GM19328 (cell line): Measurements from ENCODE around the gene MMS22L.

ENCODE experiments used
- ATAC-seq: cut with Tn5 transposase; IDR thresholded peaks from one replicate; pipeline ENCODE4 v1.9.1; 2021; ENCODE audit warnings: mild to moderate bottlenecking, moderate library complexity; ENCODE audit not compliant: unreplicated experiment

The MMS22L gene, protein sequence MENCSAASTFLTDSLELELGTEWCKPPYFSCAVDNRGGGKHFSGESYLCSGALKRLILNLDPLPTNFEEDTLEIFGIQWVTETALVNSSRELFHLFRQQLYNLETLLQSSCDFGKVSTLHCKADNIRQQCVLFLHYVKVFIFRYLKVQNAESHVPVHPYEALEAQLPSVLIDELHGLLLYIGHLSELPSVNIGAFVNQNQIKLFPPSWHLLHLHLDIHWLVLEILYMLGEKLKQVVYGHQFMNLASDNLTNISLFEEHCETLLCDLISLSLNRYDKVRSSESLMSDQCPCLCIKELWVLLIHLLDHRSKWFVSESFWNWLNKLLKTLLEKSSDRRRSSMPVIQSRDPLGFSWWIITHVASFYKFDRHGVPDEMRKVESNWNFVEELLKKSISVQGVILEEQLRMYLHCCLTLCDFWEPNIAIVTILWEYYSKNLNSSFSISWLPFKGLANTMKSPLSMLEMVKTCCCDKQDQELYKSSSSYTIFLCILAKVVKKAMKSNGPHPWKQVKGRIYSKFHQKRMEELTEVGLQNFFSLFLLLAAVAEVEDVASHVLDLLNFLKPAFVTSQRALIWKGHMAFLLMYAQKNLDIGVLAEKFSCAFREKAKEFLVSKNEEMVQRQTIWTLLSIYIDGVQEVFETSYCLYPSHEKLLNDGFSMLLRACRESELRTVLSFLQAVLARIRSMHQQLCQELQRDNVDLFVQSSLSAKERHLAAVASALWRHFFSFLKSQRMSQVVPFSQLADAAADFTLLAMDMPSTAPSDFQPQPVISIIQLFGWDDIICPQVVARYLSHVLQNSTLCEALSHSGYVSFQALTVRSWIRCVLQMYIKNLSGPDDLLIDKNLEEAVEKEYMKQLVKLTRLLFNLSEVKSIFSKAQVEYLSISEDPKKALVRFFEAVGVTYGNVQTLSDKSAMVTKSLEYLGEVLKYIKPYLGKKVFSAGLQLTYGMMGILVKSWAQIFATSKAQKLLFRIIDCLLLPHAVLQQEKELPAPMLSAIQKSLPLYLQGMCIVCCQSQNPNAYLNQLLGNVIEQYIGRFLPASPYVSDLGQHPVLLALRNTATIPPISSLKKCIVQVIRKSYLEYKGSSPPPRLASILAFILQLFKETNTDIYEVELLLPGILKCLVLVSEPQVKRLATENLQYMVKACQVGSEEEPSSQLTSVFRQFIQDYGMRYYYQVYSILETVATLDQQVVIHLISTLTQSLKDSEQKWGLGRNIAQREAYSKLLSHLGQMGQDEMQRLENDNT

GRCh38 chr6:97282726-97283617 is at the start of gene MMS22L:
Gene MMS22L (minus strand): TSS chr6:97283216. CDS start chr6:97282477, 739 bp downstream.
- peak; percentile 97 for ATAC-seq

DNA sequence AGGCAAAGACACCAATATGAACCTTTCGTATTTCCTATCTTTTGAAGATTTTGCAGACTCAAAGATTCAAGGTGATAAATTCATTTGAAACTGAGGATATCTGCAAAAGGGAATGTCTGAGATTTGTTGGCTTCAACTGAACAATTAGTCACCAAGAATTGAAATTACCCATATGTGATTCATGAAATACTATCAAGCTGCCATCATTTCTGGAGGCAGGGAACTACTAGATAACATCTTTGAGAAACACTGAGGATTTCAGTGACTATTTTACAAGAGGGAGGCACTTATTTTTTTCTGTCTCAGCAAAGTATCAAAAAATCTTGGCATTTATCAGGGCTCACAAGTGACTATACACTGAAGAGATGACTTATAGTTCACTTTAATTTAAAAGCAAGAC is 39.8 kb upstream of the MMS22L start:
- ATAC-seq: no peak

- no peak for ATAC-seq
Observed at GRCh38 chr6:97322226-97322625, 39.2 kb upstream of the MMS22L start.

- ATAC-seq: no peak
Observed at GRCh38 chr6:97316978-97317377, 34.0 kb upstream of the MMS22L start.

- no peak for ATAC-seq
Observed at GRCh38 chr6:97312241-97312640, 29.2 kb upstream of the MMS22L start.

DNA sequence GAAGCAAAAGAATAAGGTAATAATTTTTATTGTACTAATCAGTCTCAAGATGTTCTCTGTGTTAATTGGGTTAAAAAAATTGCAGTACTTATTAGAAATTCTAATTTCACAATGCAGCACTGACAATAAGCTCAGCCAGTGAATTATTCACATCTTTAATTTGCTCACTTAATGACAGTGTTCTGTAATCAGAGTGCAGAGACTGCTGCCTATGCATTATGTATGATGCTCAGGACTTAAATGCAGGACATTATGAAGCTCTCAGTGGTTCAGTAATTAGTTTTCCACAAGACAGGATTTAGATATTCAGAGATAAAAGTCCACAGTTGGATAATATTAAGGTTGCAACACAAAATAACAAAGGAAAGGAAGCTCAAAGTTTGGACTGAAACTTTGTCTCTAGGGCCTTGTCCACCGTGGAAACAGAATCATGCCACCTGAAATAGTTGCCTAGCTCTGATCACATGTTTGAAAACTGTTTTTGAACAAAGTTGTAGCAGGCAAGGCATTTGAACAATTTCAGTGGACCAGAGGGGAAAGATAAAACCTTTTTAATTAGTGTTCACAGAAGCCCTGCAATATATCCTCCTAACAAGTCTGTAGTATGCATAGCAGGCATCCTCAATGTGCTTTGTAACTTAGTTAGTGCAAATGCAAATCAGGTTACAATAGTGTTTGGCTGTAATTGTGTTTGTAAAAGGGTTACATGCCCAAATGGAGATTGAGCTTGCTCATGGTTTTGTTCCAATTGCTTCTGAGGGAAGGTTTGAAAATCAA is 23.7 kb upstream of the MMS22L start:
- no peak for ATAC-seq

DNA sequence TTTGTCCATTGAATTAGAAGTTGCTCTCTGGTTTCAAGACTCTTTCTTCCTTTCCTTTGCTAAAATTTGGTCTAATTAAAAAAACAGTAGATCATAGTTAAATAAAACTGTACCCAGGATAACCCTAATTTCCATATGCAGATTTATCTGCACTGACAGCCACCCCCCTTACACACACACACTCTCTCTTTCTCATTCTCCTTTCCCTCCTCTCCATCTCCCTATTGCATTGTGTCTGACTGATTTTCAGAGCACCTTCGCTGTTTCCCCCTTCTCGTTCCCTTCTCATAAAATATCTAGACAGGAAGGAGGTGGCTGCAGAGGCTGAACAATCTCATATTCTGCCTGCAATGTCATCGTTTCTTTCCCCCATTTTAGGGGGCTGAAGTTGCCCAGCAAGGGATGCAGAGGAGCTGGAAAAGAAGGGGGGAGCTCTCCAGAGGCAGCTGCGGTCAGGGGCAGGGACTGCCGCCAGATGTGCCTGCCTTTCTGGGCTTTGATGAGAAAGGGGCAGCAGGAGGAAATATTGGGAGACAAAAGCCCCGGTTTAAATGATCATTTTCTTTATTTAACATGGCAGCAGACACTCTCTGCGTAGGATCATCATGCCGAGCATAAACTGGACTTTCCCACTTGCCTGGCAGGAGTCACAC is 22.5 kb upstream of the MMS22L start:
- no peak for ATAC-seq

- ATAC-seq: no peak
Observed at GRCh38 chr6:97304701-97305100, 21.7 kb upstream of the MMS22L start.

- no peak for ATAC-seq
Observed at GRCh38 chr6:97294451-97294850, 11.4 kb upstream of the MMS22L start.

DNA sequence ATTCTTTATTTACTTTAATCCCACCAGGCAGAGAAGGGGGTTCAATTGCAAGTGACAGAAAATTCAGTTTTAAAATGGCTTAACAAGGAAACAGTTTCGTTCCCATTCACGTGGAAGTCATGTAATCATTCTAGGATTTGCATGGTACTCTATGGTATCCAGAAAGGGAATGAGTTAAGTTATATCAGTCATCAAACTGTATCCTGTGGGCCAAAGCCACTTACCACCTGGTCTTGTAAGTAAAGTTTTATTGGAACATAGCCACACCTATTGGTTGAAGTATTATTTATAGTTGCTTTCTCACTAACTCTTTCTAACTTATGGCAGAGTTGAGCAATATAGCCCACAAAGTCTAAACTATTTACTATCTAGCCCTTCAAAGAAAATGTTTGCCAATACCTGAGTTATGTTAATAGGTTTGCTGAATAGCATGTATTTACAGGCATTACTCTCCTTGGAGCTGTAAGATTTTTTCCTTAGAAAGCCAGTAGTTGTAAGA is 10.2 kb upstream of the MMS22L start:
- ATAC-seq: no peak

- ATAC-seq: no peak
Observed at GRCh38 chr6:97292671-97293070, 9.7 kb upstream of the MMS22L start.

DNA sequence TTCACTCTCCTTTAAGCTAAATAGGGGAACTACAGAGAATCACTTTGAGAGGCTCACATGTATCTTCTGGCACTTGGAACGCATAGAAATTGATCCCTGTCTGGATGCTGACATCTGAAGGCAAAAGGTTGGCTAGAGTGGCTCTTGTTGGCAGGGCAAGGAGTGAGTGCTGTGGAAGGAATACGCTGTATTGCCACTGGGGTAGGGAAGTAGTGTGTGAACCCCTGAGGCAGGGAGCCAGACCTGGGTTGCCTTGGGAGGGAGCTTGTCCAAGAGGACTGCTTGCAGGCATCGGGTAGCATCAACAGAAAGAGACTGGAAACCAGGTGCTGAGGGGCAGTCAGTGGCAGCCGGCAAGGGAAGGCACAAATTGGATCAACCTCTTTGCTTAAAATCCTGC is 8.9 kb upstream of the MMS22L start:
- no peak for ATAC-seq

DNA sequence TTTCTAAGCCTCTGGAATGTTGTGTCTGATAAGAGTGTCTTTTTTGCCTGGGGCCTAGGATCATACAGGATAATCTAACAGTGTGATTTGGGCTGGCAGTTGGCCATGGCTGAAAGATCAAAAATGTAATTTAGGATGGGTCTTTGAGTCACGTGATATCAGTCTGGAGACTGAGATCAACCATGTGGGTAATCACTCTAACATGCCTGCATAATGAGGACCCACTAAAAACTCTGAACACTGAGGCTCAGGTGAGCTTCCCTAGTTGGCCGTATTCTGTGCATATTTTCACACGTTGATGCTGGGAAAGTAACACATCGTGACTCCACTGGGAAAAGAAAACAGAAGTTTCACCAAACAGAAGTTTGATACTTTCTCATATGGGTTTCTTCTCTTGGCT is 6.3 kb upstream of the MMS22L start:
- ATAC-seq: no peak

DNA sequence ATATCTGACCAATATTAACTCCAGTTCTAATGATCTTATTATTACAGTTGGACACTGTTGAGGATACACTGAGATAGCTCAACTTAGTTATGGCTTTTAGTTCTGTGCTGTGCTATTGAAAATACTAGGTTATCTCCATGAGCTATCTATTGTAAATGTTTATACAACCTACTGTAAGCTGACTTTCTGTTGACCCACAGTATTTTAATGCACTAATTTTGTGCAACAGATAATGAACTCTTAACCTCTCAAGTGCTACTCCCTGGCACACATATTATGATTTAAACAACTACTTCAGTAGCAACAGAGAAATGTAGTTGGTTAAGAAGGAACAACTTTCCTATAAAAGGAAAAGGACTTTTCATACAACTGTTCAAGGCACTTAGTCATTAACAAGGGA is 5.2 kb upstream of the MMS22L start:
- no peak for ATAC-seq

- peak; percentile 1 for ATAC-seq
Observed at GRCh38 chr6:97282238-97282725, 734 bp downstream of the MMS22L start.

DNA sequence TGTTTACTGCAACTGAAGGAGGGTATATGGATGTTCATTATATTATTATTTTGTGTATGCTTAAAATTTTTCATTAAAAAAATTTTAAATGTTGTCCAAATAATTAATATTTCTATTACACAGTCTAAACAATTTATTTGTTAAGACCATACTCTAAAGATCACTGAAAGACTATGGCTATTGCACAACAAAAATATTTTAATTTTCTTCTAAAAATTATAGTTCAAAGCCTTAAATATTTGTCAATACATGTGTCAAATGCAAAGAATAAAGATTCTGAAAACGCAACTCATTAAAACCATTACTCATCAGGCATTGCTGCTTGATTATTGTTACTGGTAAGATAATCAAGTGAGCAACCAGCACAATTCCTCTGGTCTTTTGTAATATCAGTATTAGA is 2.2 kb downstream of the MMS22L start:
- no peak for ATAC-seq

DNA sequence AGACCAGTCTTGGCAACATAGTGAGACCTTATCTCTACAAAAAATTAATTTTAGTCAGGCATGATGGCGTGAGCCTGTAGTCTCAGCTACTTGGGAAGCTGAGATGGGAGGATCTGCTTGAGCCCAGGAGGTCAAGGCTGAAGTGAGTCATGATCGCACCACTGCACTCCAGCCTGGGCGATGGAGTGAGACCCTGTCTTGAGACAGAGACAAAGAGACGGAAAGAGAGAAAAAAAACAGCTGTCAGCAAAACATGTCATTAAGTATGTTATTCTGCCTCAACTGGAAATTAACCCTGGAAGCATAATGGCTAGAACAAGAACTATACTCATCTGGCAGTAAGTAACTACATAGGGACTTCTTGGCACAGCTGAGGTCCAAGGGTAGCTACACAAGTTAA is 7.2 kb downstream of the MMS22L start:
- ATAC-seq: no peak

GRCh38 chr6:97269821-97270220 is 13.2 kb downstream of the MMS22L start:
- no peak for ATAC-seq

- no peak for ATAC-seq
Observed at GRCh38 chr6:97262676-97263075, 20.3 kb downstream of the MMS22L start.
